Ishikawa (cell line): ENCODE results near the gene THSD4.

ENCODE experiments used
- CEBPB ChIP-seq: IDR thresholded peaks from 2 replicates; pipeline ENCODE4 v1.6.1; 2012
- CREB1 ChIP-seq: IDR thresholded peaks from 2 replicates; pipeline ENCODE4 v1.6.1; 2012; ENCODE audit warnings: low read depth
- EGR1 ChIP-seq: IDR thresholded peaks from 2 replicates; pipeline ENCODE4 v1.6.1; 2012
- EP300 ChIP-seq: IDR thresholded peaks from 2 replicates; pipeline ENCODE4 v1.6.1; 2012; ENCODE audit warnings: borderline replicate concordance
- FOXM1 ChIP-seq: IDR thresholded peaks from 2 replicates; pipeline ENCODE4 v1.6.1; 2012; ENCODE audit warnings: low read depth, borderline replicate concordance
- MAX ChIP-seq: IDR thresholded peaks from 2 replicates; pipeline ENCODE4 v1.6.1; 2012
- NFIC ChIP-seq: IDR thresholded peaks from 2 replicates; pipeline ENCODE4 v1.6.1; 2012
- RAD21 ChIP-seq: IDR thresholded peaks from 2 replicates; pipeline ENCODE4 v1.6.1; 2012; ENCODE audit warnings: low read depth
- REST ChIP-seq: IDR thresholded peaks from 2 replicates; pipeline ENCODE4 v1.6.1; 2012; ENCODE audit warnings: low read depth, mild to moderate bottlenecking
- TAF1 ChIP-seq: IDR thresholded peaks from 2 replicates; pipeline ENCODE4 v1.6.1; 2012; ENCODE audit warnings: low read depth, mild to moderate bottlenecking
- TCF12 ChIP-seq: IDR thresholded peaks from 2 replicates; pipeline ENCODE4 v1.6.1; 2012; ENCODE audit warnings: low read depth
- TEAD4 ChIP-seq: IDR thresholded peaks from 2 replicates; pipeline ENCODE4 v1.6.1; 2012
- USF1 ChIP-seq: IDR thresholded peaks from 2 replicates; pipeline ENCODE4 v1.6.1; 2012
- YY1 ChIP-seq: IDR thresholded peaks from 2 replicates; pipeline ENCODE4 v1.6.1; 2012; ENCODE audit warnings: low read depth
- ZBTB7A ChIP-seq: IDR thresholded peaks from 2 replicates; pipeline ENCODE4 v1.6.1; 2012; ENCODE audit warnings: low read depth

THSD4 gene

GRCh38 chr15:71603379-71603778 lies 488.1 kb downstream of the THSD4 start:
- TF ChIP-seq MAX = no peak
- no peak for TF ChIP-seq CREB1
- no peak for TF ChIP-seq FOXM1
- no peak for TF ChIP-seq NFIC
- no peak for TF ChIP-seq REST
- TF ChIP-seq TEAD4 = no peak

DNA sequence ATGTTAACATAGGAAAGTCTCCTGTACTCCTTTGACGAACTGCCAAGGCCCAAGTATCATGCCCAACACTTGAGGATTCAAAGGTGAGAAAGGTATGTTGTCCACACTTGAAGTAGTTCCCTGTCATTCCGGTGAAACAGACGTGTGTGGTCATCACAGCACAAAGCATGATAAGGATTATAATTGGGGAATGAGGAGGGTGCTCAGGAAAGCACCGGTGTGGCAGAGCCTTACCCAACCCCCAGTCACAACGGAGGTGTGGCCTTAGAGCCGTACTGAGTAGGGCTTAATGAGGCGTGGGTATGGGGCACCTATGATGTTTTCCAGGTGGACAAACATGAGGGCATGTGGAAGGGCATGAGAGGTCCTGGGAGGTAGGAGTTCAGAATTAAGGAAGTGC lies 492.1 kb downstream of the THSD4 start:
- TF ChIP-seq EGR1 (no peak), REST (no peak), MAX (no peak)

DNA sequence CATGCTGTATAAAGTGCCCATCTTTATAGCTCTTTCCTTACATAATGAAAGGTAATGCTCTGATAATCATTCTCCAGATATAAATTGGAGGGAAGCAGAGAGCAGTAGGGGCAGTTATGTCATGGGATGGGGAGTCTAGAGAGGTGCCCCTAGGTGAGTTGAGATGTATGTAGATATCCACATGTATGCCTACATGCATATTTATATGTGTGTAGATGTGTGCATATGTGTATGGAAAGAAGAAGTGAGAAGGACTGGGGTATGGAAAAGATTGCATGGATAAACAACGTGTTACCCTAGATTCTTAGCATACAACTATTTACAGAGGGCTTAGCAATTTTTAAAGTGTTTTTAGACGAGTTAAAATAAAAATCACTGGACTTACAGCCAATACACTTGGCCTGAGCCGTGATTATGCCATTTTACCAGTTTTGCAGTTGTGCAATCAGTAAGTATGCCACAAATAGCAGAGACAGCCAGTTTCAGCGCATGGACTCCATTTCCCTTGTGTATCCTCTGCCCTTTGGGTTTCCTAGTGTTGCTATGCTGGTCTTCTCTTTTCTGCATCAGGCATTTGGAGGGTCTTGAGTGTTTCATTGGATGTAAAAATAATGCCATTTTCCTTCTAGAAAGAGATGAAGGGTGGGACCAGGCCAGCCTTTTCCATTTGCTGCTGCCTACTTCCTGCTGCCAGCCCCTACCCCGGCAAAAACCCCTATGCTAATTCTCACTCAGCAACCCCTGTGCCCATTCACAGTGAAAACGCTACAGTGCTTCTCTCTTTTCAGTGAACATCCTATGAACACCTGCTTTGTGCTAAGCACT lies 495.7 kb downstream of the THSD4 start:
- TF ChIP-seq NFIC = no peak
- TF ChIP-seq CREB1 = no peak
- TF ChIP-seq TEAD4 = no peak
- no peak for TF ChIP-seq TAF1
- no peak for TF ChIP-seq REST
- TF ChIP-seq USF1 = no peak
- TF ChIP-seq RAD21 = no peak
- TF ChIP-seq EGR1 = no peak
- no peak for TF ChIP-seq EP300
- no peak for TF ChIP-seq MAX
- no peak for TF ChIP-seq TCF12

GRCh38 chr15:71611553-71612396 lies 496.5 kb downstream of the THSD4 start:
- TF ChIP-seq RAD21 = no peak
- no peak for TF ChIP-seq FOXM1
- TF ChIP-seq REST = no peak
- no peak for TF ChIP-seq EP300
- TF ChIP-seq TEAD4 = no peak
- TF ChIP-seq EGR1 = no peak
- TF ChIP-seq MAX = no peak
- no peak for TF ChIP-seq CREB1
- no peak for TF ChIP-seq ZBTB7A
- TF ChIP-seq NFIC = no peak
- TF ChIP-seq CEBPB = no peak
- TF ChIP-seq YY1 = no peak
- no peak for TF ChIP-seq TAF1
- TF ChIP-seq USF1 = no peak
- TF ChIP-seq TCF12 = no peak
